ENCODE data around the gene ALDH1B1.

Gene ALDH1B1

DNA sequence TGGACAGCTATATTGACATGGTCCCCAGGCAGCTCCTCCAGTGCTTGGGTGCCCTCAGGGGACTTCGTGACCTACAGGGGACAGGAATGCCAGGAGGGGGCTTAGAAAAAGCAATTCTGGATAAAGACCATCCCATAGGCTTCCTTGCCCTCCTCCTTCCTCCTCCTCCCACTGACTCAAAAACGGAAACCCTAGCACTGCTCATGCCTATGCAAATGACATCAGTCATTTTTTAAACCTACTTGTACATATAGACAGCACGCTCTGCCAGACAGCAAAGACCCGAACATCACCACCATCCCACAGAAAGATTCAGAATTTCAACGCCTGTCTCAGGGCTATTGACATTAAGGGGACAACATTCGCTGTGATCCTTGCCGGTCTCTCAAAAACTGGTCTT, 20.8 kb downstream of the ALDH1B1 start:
- no peak overlapping the region for H3K27ac Mint-ChIP-seq
- no peaks in the 10 kb centered on the region for H3K9me3 Mint-ChIP-seq
- no peak for ATAC-seq
- no peak for DNase-seq (ENCODE audit: low spot score in 2 of 2)
- H3K36me3 Mint-ChIP-seq = no peaks in the 10 kb centered on the region
- no peak overlapping the region for H3K4me3 Mint-ChIP-seq
- H3K4me1 Mint-ChIP-seq = no peaks in the 10 kb centered on the region

DNA sequence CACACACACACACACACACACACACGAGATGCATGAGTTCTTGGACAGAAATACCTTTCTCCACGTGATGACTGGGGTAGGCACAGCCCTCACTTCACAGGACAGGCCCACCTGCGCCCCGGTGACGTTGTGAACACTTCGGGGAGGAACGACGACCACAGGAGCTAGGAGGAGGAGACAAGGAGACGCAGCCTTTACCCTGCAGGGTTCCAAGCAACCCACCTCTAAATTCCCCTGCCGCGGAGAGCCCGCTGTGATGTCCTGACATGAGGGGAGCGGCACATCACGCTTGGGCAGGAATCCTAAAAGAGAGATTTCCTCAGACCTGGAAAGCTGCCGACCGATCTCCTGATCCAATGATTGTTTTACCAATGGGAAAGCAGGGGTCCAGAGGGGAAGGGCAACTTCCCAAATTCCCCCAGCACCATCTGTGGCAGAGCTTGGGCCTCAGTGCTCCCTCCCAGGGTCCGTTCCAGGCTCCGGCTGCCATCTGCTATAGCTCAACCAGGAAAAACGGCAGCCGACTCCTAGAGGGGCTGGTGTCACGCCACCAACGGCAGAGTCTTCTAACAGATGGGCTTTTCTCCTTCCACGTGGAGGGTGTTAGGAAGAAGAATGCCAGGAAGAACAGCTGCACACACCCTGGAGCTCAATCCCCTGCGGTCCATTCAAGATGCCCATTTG, 21.7 kb downstream of the ALDH1B1 start:
- Mint-ChIP-seq H3K36me3 (no peaks in the 10 kb centered on the region), H3K4me3 (no peak overlapping the region), H3K4me1 (no peaks in the 10 kb centered on the region), H3K27ac (no peak overlapping the region), H3K9me3 (no peaks in the 10 kb centered on the region)
- ATAC-seq = no peak
- DNase-seq (ENCODE audit: low spot score in 2 of 2) = no peak

DNA sequence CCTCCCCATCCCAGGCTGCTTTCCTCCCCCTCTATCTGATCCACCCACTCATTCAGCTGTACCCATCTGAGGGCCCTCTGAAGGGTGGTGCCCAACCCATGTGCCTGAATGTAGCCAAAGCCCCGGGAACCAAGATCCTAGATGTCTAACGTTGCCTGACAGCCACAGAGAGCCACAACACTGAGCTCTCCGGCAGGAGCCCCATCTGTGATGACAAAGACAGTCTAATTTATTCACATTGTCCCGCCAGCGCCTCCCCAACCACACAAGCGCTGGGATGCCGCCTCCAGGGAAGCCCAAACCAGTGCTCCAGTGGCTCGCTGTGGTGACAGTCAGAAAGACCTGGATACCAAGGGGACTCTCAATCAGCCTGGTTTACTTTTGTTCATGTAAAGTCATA, 23.4 kb downstream of the ALDH1B1 start:
- ATAC-seq (no peak), DNase-seq (ENCODE audit: low spot score in 2 of 2) (no peak)
- Mint-ChIP-seq H3K9me3 (no peaks in the 10 kb centered on the region), H3K4me1 (no peaks in the 10 kb centered on the region), H3K4me3 (no peak overlapping the region), H3K36me3 (no peaks in the 10 kb centered on the region), H3K27ac (no peak overlapping the region)

DNA sequence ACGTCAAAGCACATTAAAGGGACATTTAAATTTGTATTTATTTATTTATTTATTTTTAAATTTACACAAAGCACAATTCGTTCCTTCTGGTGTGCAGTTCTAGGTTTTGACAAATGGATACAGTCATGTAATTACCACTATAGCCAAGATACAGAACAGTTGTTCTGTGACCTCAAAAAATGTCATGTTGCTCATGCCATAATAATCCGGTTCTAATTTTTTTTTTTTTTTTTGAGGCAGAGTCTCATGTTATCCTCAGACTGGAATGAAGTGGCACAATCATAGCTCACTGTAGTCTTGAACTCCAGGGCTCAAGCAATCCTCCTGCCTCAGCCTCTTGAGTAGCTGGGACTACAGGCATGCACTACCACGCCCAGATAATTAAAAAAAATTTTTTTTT, 24.0 kb downstream of the ALDH1B1 start:
- H3K9me3 Mint-ChIP-seq = no peaks in the 10 kb centered on the region
- H3K4me3 Mint-ChIP-seq = no peak overlapping the region
- no peak overlapping the region for H3K27ac Mint-ChIP-seq
- ATAC-seq (no peak), DNase-seq (ENCODE audit: low spot score in 2 of 2) (no peak)
- H3K4me1 Mint-ChIP-seq = no peaks in the 10 kb centered on the region
- H3K36me3 Mint-ChIP-seq = no peaks in the 10 kb centered on the region

- H3K27ac Mint-ChIP-seq = no peak overlapping the region
- no peaks in the 10 kb centered on the region for H3K36me3 Mint-ChIP-seq
- no peaks in the 10 kb centered on the region for H3K9me3 Mint-ChIP-seq
- H3K4me1 Mint-ChIP-seq = no peaks in the 10 kb centered on the region
- ATAC-seq (peak; percentile 47), DNase-seq (ENCODE audit: low spot score in 2 of 2) (peak in 1 of 2 donors; percentile 71)
- H3K4me3 Mint-ChIP-seq = no peak overlapping the region
Observed at GRCh38 chr9:38417003-38417945, 24.8 kb downstream of the ALDH1B1 start.

DNA sequence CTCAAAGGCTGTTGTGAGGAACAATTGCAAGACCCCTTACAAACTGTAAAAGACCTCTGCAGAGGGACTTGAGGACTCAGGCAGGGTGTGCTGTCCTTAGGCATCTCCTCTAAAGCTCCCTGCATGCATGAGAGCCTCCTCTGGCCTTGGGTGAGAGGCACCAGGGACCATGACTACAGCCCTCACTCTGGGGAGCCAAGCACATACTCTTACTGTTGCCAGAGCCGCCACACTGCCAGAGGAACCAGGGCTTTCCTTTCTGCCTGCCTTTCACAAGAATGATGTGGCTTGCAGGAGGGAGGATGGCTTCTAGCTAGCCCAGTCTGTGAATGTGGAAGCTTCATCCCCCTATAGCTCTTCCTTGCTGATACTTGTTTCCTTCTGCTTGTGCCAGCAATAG, 25.9 kb downstream of the ALDH1B1 start:
- Mint-ChIP-seq H3K27ac (no peak overlapping the region), H3K4me3 (no peak overlapping the region), H3K4me1 (no peaks in the 10 kb centered on the region), H3K36me3 (no peaks in the 10 kb centered on the region), H3K9me3 (no peaks in the 10 kb centered on the region)
- ATAC-seq = no peak
- DNase-seq (ENCODE audit: low spot score in 2 of 2) = no peak

GRCh38 chr9:38419181-38419580, 26.7 kb downstream of the ALDH1B1 start:
- Mint-ChIP-seq H3K4me1 (no peaks in the 10 kb centered on the region), H3K4me3 (no peak overlapping the region), H3K9me3 (no peaks in the 10 kb centered on the region), H3K36me3 (no peaks in the 10 kb centered on the region), H3K27ac (no peak overlapping the region)
- DNase-seq (ENCODE audit: low spot score in 2 of 2) = no peak
- ATAC-seq = no peak

GRCh38 chr9:38421498-38422211, 29.2 kb downstream of the ALDH1B1 start:
- H3K27ac Mint-ChIP-seq = no peak overlapping the region
- H3K9me3 Mint-ChIP-seq = no peaks in the 10 kb centered on the region
- H3K4me3 Mint-ChIP-seq = no peak overlapping the region
- H3K4me1 Mint-ChIP-seq = no peaks in the 10 kb centered on the region
- ATAC-seq = no peak
- H3K36me3 Mint-ChIP-seq = no peaks in the 10 kb centered on the region
- DNase-seq (ENCODE audit: low spot score in 2 of 2) = no peak

DNA sequence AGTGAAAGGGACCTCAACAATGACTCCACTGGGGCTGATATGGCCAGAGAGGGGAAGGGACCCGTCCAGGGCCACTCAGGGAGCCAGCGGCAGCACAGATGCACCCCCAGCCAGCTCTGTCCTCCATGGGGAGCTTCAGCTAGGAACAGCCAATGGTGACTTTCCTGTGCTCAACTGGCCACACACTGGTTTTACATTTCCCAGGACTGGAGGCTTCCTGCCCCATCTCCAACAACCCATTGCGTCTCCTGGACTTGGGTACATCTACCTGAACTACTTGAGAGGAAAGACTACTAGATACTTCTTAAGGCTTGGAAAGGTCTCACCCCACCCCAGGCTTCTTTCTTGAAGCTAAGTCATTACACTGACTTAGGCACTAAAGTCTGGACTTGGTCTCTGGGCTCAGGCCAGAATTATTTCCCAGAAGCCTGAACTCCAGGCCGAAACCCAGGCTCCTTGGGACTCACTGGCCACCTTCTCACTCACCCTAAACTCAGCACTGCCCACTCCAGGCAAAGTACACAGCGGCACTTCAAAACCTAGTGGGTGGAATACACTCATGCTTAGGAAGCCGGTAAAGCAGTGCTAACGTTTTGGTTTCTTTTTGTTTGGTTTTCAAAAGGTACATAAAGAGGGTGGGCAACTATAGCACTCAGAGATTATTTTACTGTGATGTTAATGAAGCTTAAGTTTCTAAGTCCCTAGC, 30.2 kb downstream of the ALDH1B1 start:
- no peak overlapping the region for H3K4me3 Mint-ChIP-seq
- no peaks in the 10 kb centered on the region for H3K36me3 Mint-ChIP-seq
- ATAC-seq (no peak), DNase-seq (ENCODE audit: low spot score in 2 of 2) (no peak)
- H3K27ac Mint-ChIP-seq = no peak overlapping the region
- H3K4me1 Mint-ChIP-seq = no peaks in the 10 kb centered on the region
- H3K9me3 Mint-ChIP-seq = no peaks in the 10 kb centered on the region

DNA sequence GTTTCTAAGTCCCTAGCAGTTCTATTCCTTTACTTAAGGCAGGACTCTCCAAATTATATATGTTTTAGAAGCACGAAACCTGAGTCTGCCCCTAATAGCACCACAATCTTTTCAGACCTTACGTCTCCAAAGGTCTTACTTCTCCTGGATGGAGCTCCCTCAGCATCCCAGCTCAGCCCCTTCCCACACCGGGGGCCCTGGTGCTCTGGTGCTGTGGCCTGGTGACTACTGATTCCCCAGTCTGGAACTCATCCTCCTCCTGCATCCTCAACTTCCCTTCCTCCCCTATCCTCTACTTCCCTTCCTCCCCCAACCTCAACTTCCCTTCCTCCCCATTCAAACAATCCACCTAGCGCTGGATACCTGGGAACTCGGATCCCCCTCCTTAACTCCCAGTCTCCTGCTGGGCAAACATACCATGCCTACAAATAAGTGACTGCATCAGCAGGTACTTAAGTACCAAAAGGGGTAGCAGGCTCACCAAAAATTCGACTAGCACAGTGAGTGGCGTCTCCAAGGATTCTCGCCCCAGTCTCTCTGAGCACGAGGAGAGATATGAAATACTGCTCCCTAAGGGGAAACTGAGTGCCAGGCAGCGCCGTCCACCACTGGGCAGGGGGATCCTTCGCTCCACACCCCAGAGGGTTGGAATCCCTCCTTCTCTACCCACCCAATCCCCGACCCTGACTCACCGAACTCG, 30.9 kb downstream of the ALDH1B1 start:
- DNase-seq (ENCODE audit: low spot score in 2 of 2) (no peak), ATAC-seq (no peak)
- H3K4me1 Mint-ChIP-seq = no peaks in the 10 kb centered on the region
- no peak overlapping the region for H3K27ac Mint-ChIP-seq
- no peak overlapping the region for H3K4me3 Mint-ChIP-seq
- no peaks in the 10 kb centered on the region for H3K9me3 Mint-ChIP-seq
- no peaks in the 10 kb centered on the region for H3K36me3 Mint-ChIP-seq

GRCh38 chr9:38423973-38424843, 31.7 kb downstream of the ALDH1B1 start, which contains the start of gene IGFBPL1:
Gene IGFBPL1 (minus strand): TSS chr9:38424454. CDS start chr9:38424424, 30 bp downstream.
- Mint-ChIP-seq H3K27ac (no peak within 1 kb of the TSS), H3K4me3 (peak within 1 kb of the TSS; percentile 3), H3K4me1 (no peaks in the 10 kb centered on the region), H3K36me3 (no peaks in the 10 kb centered on the region), H3K9me3 (no peaks in the 10 kb centered on the region)
- no peak for DNase-seq (ENCODE audit: low spot score in 2 of 2)
- peak; percentile 41 for ATAC-seq

GRCh38 chr9:38424918-38425317, 32.4 kb downstream of the ALDH1B1 start:
- Mint-ChIP-seq H3K36me3 (no peaks in the 10 kb centered on the region), H3K9me3 (no peaks in the 10 kb centered on the region), H3K4me1 (no peaks in the 10 kb centered on the region), H3K4me3 (peak overlapping the region; percentile 3), H3K27ac (no peak overlapping the region)
- ATAC-seq (no peak), DNase-seq (ENCODE audit: low spot score in 2 of 2) (no peak)

GRCh38 chr9:38428062-38428461, 35.6 kb downstream of the ALDH1B1 start:
- Mint-ChIP-seq H3K9me3 (no peaks in the 10 kb centered on the region), H3K4me3 (no peak overlapping the region), H3K27ac (no peak overlapping the region), H3K4me1 (peaks cover 4% of the 10 kb centered on the region), H3K36me3 (no peaks in the 10 kb centered on the region)
- ATAC-seq (no peak), DNase-seq (ENCODE audit: low spot score in 2 of 2) (no peak)

DNA sequence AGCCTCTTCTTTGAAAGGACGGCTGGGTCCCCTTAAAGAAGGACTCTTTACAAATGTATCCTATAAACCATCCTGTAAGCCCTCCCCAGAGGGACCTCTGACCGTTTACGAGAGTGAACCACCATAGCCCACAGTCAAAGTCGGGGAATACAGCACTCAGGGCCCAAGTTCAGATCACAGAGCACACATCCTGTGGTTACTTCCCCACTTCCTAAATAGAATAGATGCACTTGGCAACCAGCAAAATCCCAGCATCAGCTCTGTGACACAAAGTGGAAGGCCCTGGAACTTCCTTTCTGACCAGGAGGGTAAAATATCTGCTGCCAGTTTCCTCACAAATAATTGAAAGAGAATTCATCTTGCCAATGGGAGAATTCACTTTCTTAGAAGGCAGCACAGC, 38.6 kb downstream of the ALDH1B1 start:
- DNase-seq (ENCODE audit: low spot score in 2 of 2) (no peak), ATAC-seq (no peak)
- no peaks in the 10 kb centered on the region for H3K9me3 Mint-ChIP-seq
- H3K36me3 Mint-ChIP-seq = no peaks in the 10 kb centered on the region
- no peak overlapping the region for H3K27ac Mint-ChIP-seq
- peaks cover 4% of the 10 kb centered on the region for H3K4me1 Mint-ChIP-seq
- no peak overlapping the region for H3K4me3 Mint-ChIP-seq
